HepG2 (cell line): ENCODE results near the gene TRIM10.

Experiments
- ATF2 ChIP-seq: sonication (generic); formaldehyde crosslinking; IDR thresholded peaks from 2 replicates; pipeline ENCODE4 v1.4.0; 2020; ENCODE audit warnings: missing genetic modification reagents
- CEBPB ChIP-seq: IDR thresholded peaks from 2 replicates; pipeline ENCODE4 v1.6.1; 2011; ENCODE audit warnings: low read depth, low read length, improper control_type of control experiment, borderline replicate concordance
- CTCF ChIP-seq: sonication (generic); formaldehyde crosslinking; IDR thresholded peaks from 2 replicates; pipeline ENCODE4 v1.5.0; 2020; ENCODE audit warnings: mild to moderate bottlenecking, missing genetic modification reagents, moderate library complexity
- DPF2 ChIP-seq: sonication (generic); formaldehyde crosslinking; IDR thresholded peaks from 2 replicates; pipeline ENCODE4 v1.4.0; 2020; ENCODE audit warnings: mild to moderate bottlenecking, low read depth, missing genetic modification reagents, borderline replicate concordance
- FOSL2 ChIP-seq: sonication (generic); formaldehyde crosslinking; IDR thresholded peaks from 2 replicates; pipeline ENCODE4 v1.4.0; 2020; ENCODE audit warnings: missing genetic modification reagents
- NR2F1 ChIP-seq, 2 experiments: fragments of 450-650 bp in 1 of 2; formaldehyde crosslinking in 1 of 2; IDR thresholded peaks; 2 replicates each; pipeline versions ENCODE4 v1.5.0 to v1.6.1; 2016 to 2020; ENCODE audit warnings: mild to moderate bottlenecking in 1 of 2, missing compliant biosample characterization in 1 of 2, missing genetic modification reagents in 1 of 2, moderate library complexity in 1 of 2
- ZBTB8A ChIP-seq: sonication (generic); formaldehyde crosslinking; IDR thresholded peaks from 2 replicates; pipeline ENCODE4 v1.4.0; 2020; ENCODE audit warnings: mild to moderate bottlenecking, low read depth, missing genetic modification reagents, borderline replicate concordance
- ZNF224 ChIP-seq: sonication (generic); formaldehyde crosslinking; IDR thresholded peaks from 2 replicates; pipeline ENCODE4 v1.5.0; 2020; ENCODE audit warnings: mild to moderate bottlenecking, missing genetic modification reagents
- ZNF430 ChIP-seq: sonication (generic); formaldehyde crosslinking; IDR thresholded peaks from 2 replicates; pipeline ENCODE4 v1.9.0; 2021; ENCODE audit warnings: mild to moderate bottlenecking, missing genetic modification reagents
- TF ChIP-seq, protein P1 (sequence below): sonication (generic); formaldehyde crosslinking; IDR thresholded peaks from 2 replicates; pipeline ENCODE4 v1.4.0; 2020; ENCODE audit warnings: missing genetic modification reagents
- TF ChIP-seq, protein P2 (sequence below): IDR thresholded peaks from 2 replicates; pipeline ENCODE4 v1.6.1; 2016; ENCODE audit warnings: low read depth, control low read depth

GRCh38 chr6:30195951-30196350 is 34.9 kb upstream of the TRIM10 start:
- TF ChIP-seq ATF2 (CRISPR knock-in tag) (no peak), FOSL2 (CRISPR knock-in tag) (no peak), CEBPB (no peak), CTCF (CRISPR knock-in tag) (no peak), ZBTB8A (CRISPR knock-in tag) (no peak), DPF2 (CRISPR knock-in tag) (no peak), ZNF224 (CRISPR knock-in tag) (no peak), NR2F1 (CRISPR knock-in tag; IDR thresholded peaks at IDR 0.05) (no peak), ZNF430 (no peak)
- TF ChIP-seq, protein P1, sequence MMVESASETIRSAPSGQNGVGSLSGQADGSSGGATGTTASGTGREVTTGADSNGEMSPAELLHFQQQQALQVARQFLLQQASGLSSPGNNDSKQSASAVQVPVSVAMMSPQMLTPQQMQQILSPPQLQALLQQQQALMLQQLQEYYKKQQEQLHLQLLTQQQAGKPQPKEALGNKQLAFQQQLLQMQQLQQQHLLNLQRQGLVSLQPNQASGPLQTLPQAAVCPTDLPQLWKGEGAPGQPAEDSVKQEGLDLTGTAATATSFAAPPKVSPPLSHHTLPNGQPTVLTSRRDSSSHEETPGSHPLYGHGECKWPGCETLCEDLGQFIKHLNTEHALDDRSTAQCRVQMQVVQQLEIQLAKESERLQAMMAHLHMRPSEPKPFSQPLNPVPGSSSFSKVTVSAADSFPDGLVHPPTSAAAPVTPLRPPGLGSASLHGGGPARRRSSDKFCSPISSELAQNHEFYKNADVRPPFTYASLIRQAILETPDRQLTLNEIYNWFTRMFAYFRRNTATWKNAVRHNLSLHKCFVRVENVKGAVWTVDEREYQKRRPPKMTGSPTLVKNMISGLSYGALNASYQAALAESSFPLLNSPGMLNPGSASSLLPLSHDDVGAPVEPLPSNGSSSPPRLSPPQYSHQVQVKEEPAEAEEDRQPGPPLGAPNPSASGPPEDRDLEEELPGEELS (CRISPR knock-in tag), result no peak
- TF ChIP-seq, protein P2, sequence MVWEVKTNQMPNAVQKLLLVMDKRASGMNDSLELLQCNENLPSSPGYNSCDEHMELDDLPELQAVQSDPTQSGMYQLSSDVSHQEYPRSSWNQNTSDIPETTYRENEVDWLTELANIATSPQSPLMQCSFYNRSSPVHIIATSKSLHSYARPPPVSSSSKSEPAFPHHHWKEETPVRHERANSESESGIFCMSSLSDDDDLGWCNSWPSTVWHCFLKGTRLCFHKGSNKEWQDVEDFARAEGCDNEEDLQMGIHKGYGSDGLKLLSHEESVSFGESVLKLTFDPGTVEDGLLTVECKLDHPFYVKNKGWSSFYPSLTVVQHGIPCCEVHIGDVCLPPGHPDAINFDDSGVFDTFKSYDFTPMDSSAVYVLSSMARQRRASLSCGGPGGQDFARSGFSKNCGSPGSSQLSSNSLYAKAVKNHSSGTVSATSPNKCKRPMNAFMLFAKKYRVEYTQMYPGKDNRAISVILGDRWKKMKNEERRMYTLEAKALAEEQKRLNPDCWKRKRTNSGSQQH (CRISPR knock-in tag), result no peak
